Activated CD4-positive, alpha-beta T cell treated with anti-CD3 and anti-CD28 coated beads for 4 hours (primary cell): Measurements from ENCODE around the gene EXOG.
"Not testable (repeated sequence)": the region's sequence is repeated elsewhere in the genome, so short reads cannot be mapped to it uniquely, and the experiment has no call there.

Source experiments
- DNase-seq, 2 donors: peaks; one replicate each; pipeline ENCODE4 v3.0.0-alpha.2; 2020

EXOG gene

GRCh38 chr3:38565339-38566214, 69.4 kb downstream of the EXOG start:
- no peak for DNase-seq

GRCh38 chr3:38566215-38566528, 70.0 kb downstream of the EXOG start:
- DNase-seq, result no peak

GRCh38 chr3:38566794-38567193, 70.7 kb downstream of the EXOG start:
- not testable (repeated sequence) for DNase-seq

- DNase-seq, result no peak
Measured at GRCh38 chr3:38567498-38567897, 71.4 kb downstream of the EXOG start.

GRCh38 chr3:38573111-38573510, 77.0 kb downstream of the EXOG start:
- DNase-seq, result no peak

- no peak for DNase-seq
Measured at GRCh38 chr3:38573556-38573955, 77.4 kb downstream of the EXOG start.

GRCh38 chr3:38574411-38575278, 78.5 kb downstream of the EXOG start:
- DNase-seq, result no peak

GRCh38 chr3:38575279-38575843, 79.2 kb downstream of the EXOG start:
- DNase-seq, result no peak
